ENCODE data around the gene SDK1.

The SDK1 gene

DNA sequence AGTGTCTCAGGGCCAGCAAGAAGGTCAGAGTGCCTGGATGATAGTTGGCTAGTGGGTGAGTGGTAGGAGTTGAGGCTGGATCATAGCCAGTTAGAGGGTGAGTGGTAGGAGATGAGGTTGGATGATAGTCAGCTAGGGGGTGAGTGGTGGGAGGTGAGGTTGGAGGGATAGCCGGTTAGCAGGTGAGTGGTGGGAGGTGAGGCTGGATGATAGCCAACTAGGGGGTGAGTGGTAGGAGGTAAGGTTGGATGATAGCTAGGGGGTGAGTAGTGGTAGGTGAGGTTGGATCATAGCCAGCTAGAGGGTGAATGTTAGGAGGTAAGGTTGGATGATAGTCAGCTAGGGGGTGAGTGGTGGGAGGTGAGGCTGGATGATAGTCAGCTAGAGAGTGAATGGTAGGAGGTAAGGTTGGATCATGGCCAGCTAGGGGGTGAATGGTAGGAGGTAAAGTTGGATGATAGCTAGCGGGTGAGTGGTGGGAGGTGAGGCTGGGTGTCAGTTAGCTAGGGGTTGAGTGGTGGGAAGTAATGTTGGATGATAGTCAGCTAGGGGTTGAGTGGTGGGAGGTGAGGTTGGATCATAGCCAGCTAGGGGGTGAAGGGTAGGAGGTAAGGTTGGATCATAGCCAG lies 226.6 kb downstream of the SDK1 start:
- Mint-ChIP-seq H3K4me1 (no peaks in the 10 kb centered on the region), H3K27ac (no peak overlapping the region), H3K4me3 (no peak overlapping the region), H3K9me3 (no peaks in the 10 kb centered on the region), H3K27me3 (ENCODE audit: low read depth) (no peaks in the 10 kb centered on the region), H3K36me3 (ENCODE audit: low read depth) (no peaks in the 10 kb centered on the region)
- TF ChIP-seq, protein P1, sequence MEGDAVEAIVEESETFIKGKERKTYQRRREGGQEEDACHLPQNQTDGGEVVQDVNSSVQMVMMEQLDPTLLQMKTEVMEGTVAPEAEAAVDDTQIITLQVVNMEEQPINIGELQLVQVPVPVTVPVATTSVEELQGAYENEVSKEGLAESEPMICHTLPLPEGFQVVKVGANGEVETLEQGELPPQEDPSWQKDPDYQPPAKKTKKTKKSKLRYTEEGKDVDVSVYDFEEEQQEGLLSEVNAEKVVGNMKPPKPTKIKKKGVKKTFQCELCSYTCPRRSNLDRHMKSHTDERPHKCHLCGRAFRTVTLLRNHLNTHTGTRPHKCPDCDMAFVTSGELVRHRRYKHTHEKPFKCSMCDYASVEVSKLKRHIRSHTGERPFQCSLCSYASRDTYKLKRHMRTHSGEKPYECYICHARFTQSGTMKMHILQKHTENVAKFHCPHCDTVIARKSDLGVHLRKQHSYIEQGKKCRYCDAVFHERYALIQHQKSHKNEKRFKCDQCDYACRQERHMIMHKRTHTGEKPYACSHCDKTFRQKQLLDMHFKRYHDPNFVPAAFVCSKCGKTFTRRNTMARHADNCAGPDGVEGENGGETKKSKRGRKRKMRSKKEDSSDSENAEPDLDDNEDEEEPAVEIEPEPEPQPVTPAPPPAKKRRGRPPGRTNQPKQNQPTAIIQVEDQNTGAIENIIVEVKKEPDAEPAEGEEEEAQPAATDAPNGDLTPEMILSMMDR (IDR thresholded peaks at IDR 0.05; ENCODE audit: unreplicated experiment in 3 of 3) = no peak

DNA sequence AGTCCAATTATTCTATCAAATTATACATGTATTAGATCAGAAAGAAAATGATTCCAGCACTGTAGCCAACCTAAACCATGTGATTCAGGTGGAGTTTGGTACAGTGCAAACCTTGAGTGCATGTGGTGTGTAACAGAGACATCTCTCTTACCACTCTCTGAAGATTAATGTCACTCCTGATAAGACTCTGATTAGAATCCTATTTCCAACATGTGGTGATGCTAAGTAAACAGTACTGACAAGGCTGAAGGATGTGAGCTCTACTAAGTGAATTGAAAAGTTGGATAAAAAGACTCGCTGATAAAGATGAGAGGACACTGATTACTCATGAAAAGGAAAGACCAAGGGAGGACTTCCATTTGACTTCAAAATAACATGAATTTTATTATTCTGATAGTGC lies 232.0 kb downstream of the SDK1 start:
- Mint-ChIP-seq H3K36me3 (ENCODE audit: low read depth) (no peaks in the 10 kb centered on the region), H3K4me3 (no peak overlapping the region), H3K27me3 (ENCODE audit: low read depth) (no peaks in the 10 kb centered on the region), H3K4me1 (peaks cover 13% of the 10 kb centered on the region), H3K27ac (no peak overlapping the region), H3K9me3 (no peaks in the 10 kb centered on the region)
- TF ChIP-seq, protein P1 (IDR thresholded peaks at IDR 0.05; ENCODE audit: unreplicated experiment in 3 of 3) = no peak

DNA sequence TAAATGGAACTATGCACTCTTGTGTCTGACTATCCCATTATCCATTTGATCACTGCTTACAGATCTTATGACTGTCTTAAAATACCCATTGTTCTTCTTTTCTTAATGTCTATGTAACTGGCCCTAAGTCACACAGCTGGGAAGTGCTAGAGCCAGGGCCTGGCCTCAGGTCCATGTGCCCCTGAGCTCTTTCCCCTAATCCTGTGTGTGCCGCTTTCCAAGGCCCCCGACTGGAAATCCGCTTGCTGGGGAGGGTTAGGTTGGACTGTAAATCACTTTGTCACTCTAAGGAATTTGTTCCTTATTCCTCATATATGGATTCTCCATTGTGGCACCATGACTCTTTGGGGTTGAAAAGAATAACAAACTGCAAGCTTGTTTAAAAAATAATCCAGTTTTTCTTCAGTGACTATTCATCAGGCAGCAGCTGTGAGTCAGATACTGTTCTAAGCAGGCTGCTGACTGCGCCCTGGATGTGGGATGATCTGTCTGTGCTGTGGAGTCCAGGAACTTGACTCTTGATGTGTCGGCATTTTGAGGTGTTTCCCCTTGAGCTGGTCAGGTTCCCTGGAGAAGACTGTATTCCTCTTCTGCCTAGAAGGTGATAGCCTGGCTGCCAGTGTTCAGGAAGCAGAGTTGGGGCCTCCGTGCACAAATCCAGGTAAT lies 236.3 kb downstream of the SDK1 start:
- H3K27ac Mint-ChIP-seq = no peak overlapping the region
- H3K27me3 Mint-ChIP-seq (ENCODE audit: low read depth) = no peaks in the 10 kb centered on the region
- TF ChIP-seq, protein P1 (IDR thresholded peaks at IDR 0.05; ENCODE audit: unreplicated experiment in 3 of 3) = no peak
- peaks cover 20% of the 10 kb centered on the region for H3K4me1 Mint-ChIP-seq
- no peaks in the 10 kb centered on the region for H3K36me3 Mint-ChIP-seq (ENCODE audit: low read depth)
- no peaks in the 10 kb centered on the region for H3K9me3 Mint-ChIP-seq
- H3K4me3 Mint-ChIP-seq = no peak overlapping the region

DNA sequence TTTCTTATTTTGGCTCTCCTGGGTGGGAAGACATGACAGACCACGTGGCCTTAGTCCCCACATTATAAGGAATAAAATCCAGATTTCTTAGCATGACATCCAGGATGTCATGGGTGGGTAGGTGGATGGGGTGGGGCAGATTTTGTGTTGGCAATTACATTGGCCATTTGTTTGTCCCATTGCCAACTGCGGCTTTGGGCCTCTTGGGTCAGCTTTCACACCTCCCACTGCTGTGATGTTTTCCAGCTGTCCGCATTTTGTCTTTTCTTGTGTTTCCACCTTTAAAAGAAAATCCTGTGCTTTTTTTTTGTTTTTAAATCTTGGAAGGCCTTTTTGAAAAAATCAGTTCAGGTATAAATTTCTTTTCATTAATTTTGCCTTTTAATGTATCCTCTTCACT lies 237.0 kb downstream of the SDK1 start:
- TF ChIP-seq, protein P1 (IDR thresholded peaks at IDR 0.05; ENCODE audit: unreplicated experiment in 3 of 3) = no peak
- Mint-ChIP-seq H3K36me3 (ENCODE audit: low read depth) (no peaks in the 10 kb centered on the region), H3K4me3 (no peak overlapping the region), H3K9me3 (no peaks in the 10 kb centered on the region), H3K27me3 (ENCODE audit: low read depth) (no peaks in the 10 kb centered on the region), H3K27ac (no peak overlapping the region), H3K4me1 (peaks cover 20% of the 10 kb centered on the region)

DNA sequence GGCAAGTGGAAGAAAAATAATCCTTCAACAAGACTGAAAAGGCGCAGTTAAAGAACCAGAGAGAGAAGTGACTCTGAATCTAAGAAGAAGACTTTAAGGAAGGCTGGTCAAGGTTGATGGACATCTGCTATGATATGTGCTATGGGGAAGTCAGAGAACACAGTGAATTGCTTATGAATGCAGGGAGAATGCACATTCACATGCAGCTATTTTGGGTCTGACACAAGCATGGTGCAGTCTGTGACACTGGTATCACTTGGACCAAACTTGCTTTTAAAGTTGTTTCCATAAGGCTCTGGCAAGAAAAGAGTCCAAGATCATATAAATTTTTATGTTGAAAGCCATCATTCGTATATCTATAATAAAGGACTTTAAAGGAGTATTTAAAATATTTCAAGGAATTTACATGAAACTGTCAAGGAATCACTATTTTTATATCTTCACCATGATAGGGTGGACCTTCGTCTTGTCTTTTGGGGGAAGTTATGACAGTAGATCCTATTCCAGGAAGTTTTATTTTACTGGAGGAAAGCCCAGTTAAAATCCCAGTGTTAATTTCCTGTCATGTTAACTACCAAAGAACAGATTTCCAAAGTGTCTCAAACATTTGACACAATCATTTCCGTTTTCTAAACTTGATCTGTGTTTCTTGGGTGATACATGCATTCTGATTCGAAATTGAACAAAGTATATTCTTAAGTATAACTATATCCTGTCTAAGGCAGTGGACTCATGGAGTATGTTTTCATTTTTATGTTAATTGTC lies 239.6 kb downstream of the SDK1 start:
- no peaks in the 10 kb centered on the region for H3K27me3 Mint-ChIP-seq (ENCODE audit: low read depth)
- H3K4me1 Mint-ChIP-seq = peaks cover 20% of the 10 kb centered on the region
- H3K36me3 Mint-ChIP-seq (ENCODE audit: low read depth) = no peaks in the 10 kb centered on the region
- no peak overlapping the region for H3K4me3 Mint-ChIP-seq
- H3K27ac Mint-ChIP-seq = peak overlapping the region in 1 of 3 experiments; percentile 30
- no peaks in the 10 kb centered on the region for H3K9me3 Mint-ChIP-seq
- TF ChIP-seq, protein P1 (IDR thresholded peaks at IDR 0.05; ENCODE audit: unreplicated experiment in 3 of 3) = no peak

All from nephron (organoid).